Measurements from ENCODE around the gene PPP3R1.

DNA sequence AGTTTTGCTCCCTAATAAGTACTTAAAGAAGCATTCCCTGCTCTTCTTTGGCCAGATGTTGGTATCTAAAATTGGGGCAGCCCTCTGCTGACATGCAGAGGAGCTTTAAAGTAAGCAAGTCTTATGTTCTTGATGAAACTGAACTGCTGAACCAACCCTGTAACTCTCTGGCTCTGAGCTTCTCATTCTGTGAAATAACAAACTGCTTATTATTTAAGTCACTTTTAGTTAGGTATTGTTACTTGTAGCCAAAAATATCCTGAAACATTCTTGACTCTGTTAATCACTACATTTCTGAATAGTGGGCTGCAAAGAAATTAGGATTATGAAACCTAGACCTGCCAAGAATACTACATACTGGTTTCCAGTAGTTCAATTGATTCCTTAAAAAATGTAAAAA is 15.5 kb downstream of the PPP3R1 start:
- TF ChIP-seq CTCF (IDR thresholded peaks at IDR 0.05; ENCODE audit: low read depth, low read length, missing input control) (no peak), SP1 (IDR thresholded peaks at IDR 0.05) (no peak), REST (IDR thresholded peaks at IDR 0.05) (no peak), FOXA1 (IDR thresholded peaks at IDR 0.05) (no peak), EGR1 (IDR thresholded peaks at IDR 0.05; ENCODE audit: low read depth in 2 of 2) (no peak), GABPA (IDR thresholded peaks at IDR 0.05 in 1 of 2, conservative IDR thresholded peaks at IDR 0.05 in 1 of 2) (no peak), HNF4A (conservative IDR thresholded peaks at IDR 0.05) (no peak), YY1 (IDR thresholded peaks at IDR 0.05) (no peak), JUND (IDR thresholded peaks at IDR 0.05) (no peak)
